GM12864 (cell line): Measurements from ENCODE around the gene H2AZ2.

Experiments
- DNase-seq: peaks from one replicate; pipeline ENCODE4 v3.0.0-alpha.2; 2011; ENCODE audit warnings: low read depth
- H3K4me3 ChIP-seq: 2 replicates; pipeline ENCODE4 v1.5.1; 2011; ENCODE audit warnings: mild to moderate bottlenecking, low read depth, low read length, control low read depth
- CTCF ChIP-seq: IDR thresholded peaks from 2 replicates; pipeline ENCODE4 v1.5.1; 2011; ENCODE audit warnings: low read depth, mild to moderate bottlenecking, moderate library complexity, low read length, control low read depth, inconsistent platforms; ENCODE audit errors: missing control alignments

H2AZ2 gene

GRCh38 chr7:44797329-44798258, 50.3 kb downstream of the H2AZ2 start:
- peak; percentile 57 for DNase-seq
- peak overlapping the region; percentile 69 for H3K4me3 ChIP-seq
- TF ChIP-seq CTCF: peak; percentile 61

GRCh38 chr7:44796504-44797328, 51.2 kb downstream of the H2AZ2 start, which contains the start of gene PPIA:
PPIA (plus strand) TSS chr7:44796681; CDS start chr7:44796725, 44 bp downstream.
- DNase-seq: peak; percentile 96
- TF ChIP-seq CTCF: no peak
- peak within 1 kb of the TSS; percentile 69 for H3K4me3 ChIP-seq

GRCh38 chr7:44796034-44796503, 51.8 kb downstream of the H2AZ2 start:
- peak overlapping the region; percentile 69 for H3K4me3 ChIP-seq
- TF ChIP-seq CTCF: no peak
- peak; percentile 33 for DNase-seq

DNA sequence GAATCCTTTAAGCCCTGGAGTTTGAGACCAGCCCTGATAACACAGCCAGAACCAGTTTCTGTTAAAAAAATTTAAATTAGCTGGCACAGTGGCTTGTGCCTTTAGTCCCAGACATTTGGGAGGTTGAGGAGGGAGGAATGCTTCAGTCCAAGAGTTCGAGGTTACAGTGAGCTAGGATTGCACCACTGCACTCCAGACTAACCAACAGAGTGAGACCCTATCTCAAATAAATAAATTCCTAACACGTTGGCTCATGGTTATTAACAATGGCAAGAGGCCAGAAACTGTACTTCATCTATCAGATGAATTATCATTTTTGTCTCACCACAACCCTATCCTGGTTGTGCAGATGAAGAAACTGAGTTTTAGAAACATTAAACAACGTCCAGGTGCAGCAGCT, 53.6 kb downstream of the H2AZ2 start:
- no peak for DNase-seq
- TF ChIP-seq CTCF: no peak
- H3K4me3 ChIP-seq: no peak overlapping the region

- H3K4me3 ChIP-seq: no peak overlapping the region
- no peak for TF ChIP-seq CTCF
- DNase-seq: no peak
These were observed 54.0 kb downstream of the H2AZ2 start for GRCh38 chr7:44793919-44794318.

GRCh38 chr7:44791278-44792219, 56.3 kb downstream of the H2AZ2 start:
- no peak for TF ChIP-seq CTCF
- no peak for DNase-seq
- H3K4me3 ChIP-seq: no peak overlapping the region
